IMR-90 (cell line): ENCODE data around the gene HDDC2. TPM values are rescaled to one million over a fixed set of nuclear protein-coding genes. Genes with fewer than 3 reads are reported as not detected.

Experiments
- ATAC-seq: fragments of 200-7000 bp; cut with Tn5 transposase; 2 replicates; pipeline ENCODE4 v1.9.1; 2020; ENCODE audit warnings: low read depth, mild to moderate bottlenecking, moderate library complexity
- BruUV-seq: library from RNA; stranded (reverse); fragments of 400-500 nt; replicated peaks from 2 replicates; lab custom pipeline; 2021; lab: Mats Ljungman, UMichigan
- CTCF ChIA-PET: fragments of 300-600 bp; formaldehyde crosslinking; extraction: SDS; loops from one replicate; lab custom pipeline; 2021; ENCODE audit warnings: antibody characterized with exemption; lab: Yijun Ruan, JAX
- POLR2A ChIA-PET: fragments of 300-600 bp; sonication (Branson Sonifier 250); formaldehyde crosslinking; loops from one replicate; lab custom pipeline; 2022; ENCODE audit warnings: antibody characterized with exemption; ENCODE audit not compliant: unreplicated experiment; lab: Charles Lee
- DNase-seq: peaks from one replicate; pipeline ENCODE4 v3.0.0; 2013
- H2AFZ ChIP-seq: replicated peaks from 2 replicates; pipeline ENCODE3; 2013; ENCODE audit warnings: low read length, mild to moderate bottlenecking; ENCODE audit not compliant: poor library complexity
- H2AK5ac ChIP-seq: 2 replicates; pipeline ENCODE4 v1.6.1; 2013; ENCODE audit warnings: low read depth, low read length, inconsistent platforms
- H2AK9ac ChIP-seq: replicated peaks from 2 replicates; pipeline ENCODE3; 2013; ENCODE audit warnings: mild to moderate bottlenecking, low read depth, low read length, moderate library complexity; ENCODE audit not compliant: poor library complexity
- H2BK120ac ChIP-seq: 2 replicates; pipeline ENCODE4 v1.6.1; 2013; ENCODE audit warnings: low read depth, low read length, inconsistent platforms
- H2BK15ac ChIP-seq: 3 replicates; pipeline ENCODE4 v1.6.1; 2013; ENCODE audit warnings: low read depth, low read length, inconsistent platforms
- H2BK20ac ChIP-seq: 2 replicates; pipeline ENCODE4 v1.6.1; 2013; ENCODE audit warnings: low read depth, mild to moderate bottlenecking, inconsistent platforms, low read length, moderate library complexity
- H2BK5ac ChIP-seq: 2 replicates; pipeline ENCODE4 v1.6.1; 2013; ENCODE audit warnings: mild to moderate bottlenecking, low read depth, low read length, inconsistent platforms; ENCODE audit not compliant: poor library complexity, severe bottlenecking
- H3K14ac ChIP-seq: replicated peaks from 2 replicates; pipeline ENCODE4 v1.6.1; 2013; ENCODE audit warnings: low read depth, low read length, inconsistent platforms
- H3K18ac ChIP-seq: 2 replicates; pipeline ENCODE4 v1.6.1; 2013; ENCODE audit warnings: low read depth, low read length, control low read depth
- H3K23ac ChIP-seq: 2 replicates; pipeline ENCODE4 v1.6.1; 2013; ENCODE audit warnings: low read depth, low read length, inconsistent platforms
- H3K27ac ChIP-seq: 2 replicates; pipeline ENCODE4 v1.5.1; 2013; ENCODE audit warnings: mild to moderate bottlenecking, control low read depth, low read length; ENCODE audit not compliant: insufficient read depth
- H3K27me3 ChIP-seq: 2 replicates; pipeline ENCODE4 v1.6.1; 2013; ENCODE audit warnings: low read length; ENCODE audit not compliant: control insufficient read depth, insufficient read depth
- H3K36me3 ChIP-seq: 2 replicates; pipeline ENCODE4 v1.6.1; 2013; ENCODE audit warnings: low read length, mixed read lengths; ENCODE audit not compliant: control insufficient read depth, insufficient read depth
- H3K4ac ChIP-seq: 2 replicates; pipeline ENCODE4 v1.6.1; 2013; ENCODE audit warnings: low read depth, low read length, inconsistent platforms
- H3K4me1 ChIP-seq: 2 replicates; pipeline ENCODE4 v1.6.1; 2013; ENCODE audit warnings: low read length, mixed read lengths; ENCODE audit not compliant: control insufficient read depth, insufficient read depth
- H3K4me2 ChIP-seq: 2 replicates; pipeline ENCODE4 v1.6.1; 2013; ENCODE audit warnings: low read depth, mild to moderate bottlenecking, control low read depth, low read length, moderate library complexity
- H3K4me3 ChIP-seq: 2 replicates; pipeline ENCODE4 v1.5.1; 2013; ENCODE audit warnings: low read depth, mild to moderate bottlenecking, control low read depth, low read length, moderate library complexity; ENCODE audit not compliant: insufficient read depth
- H3K56ac ChIP-seq: 2 replicates; pipeline ENCODE4 v1.6.1; 2013; ENCODE audit warnings: low read length, inconsistent platforms; ENCODE audit not compliant: insufficient read depth; ENCODE audit errors: extremely low read depth
- H3K79me1 ChIP-seq, 2 experiments: 2 replicates each; pipeline ENCODE4 v1.6.1; 2013; ENCODE audit warnings: low read length in 2 of 2, inconsistent platforms in 1 of 2, low read depth in 1 of 2
- H3K9ac ChIP-seq: 2 replicates; pipeline ENCODE4 v1.6.1; 2013; ENCODE audit warnings: low read depth, low read length, control low read depth
- H3K9me1 ChIP-seq: 2 replicates; pipeline ENCODE4 v1.6.1; 2013; ENCODE audit warnings: low read length, inconsistent platforms; ENCODE audit not compliant: insufficient read depth
- H3K9me3 ChIP-seq: 2 replicates; pipeline ENCODE4 v1.6.1; 2013; ENCODE audit warnings: low read length; ENCODE audit not compliant: control insufficient read depth, insufficient read depth
- H4K20me1 ChIP-seq: 2 replicates; pipeline ENCODE4 v1.6.1; 2013; ENCODE audit warnings: low read length, inconsistent platforms; ENCODE audit not compliant: insufficient read depth
- H4K5ac ChIP-seq: 2 replicates; pipeline ENCODE4 v1.6.1; 2013; ENCODE audit warnings: mild to moderate bottlenecking, low read depth, low read length, control low read depth
- H4K8ac ChIP-seq, 2 experiments: 2 replicates each; pipeline ENCODE4 v1.6.1; 2013; ENCODE audit warnings: low read depth in 2 of 2, low read length in 2 of 2, control low read depth in 1 of 2, inconsistent platforms in 1 of 2
- H4K91ac ChIP-seq: 2 replicates; pipeline ENCODE4 v1.6.1; 2013; ENCODE audit warnings: low read depth, low read length, inconsistent platforms; ENCODE audit not compliant: insufficient read depth
- BHLHE40 ChIP-seq: fragments of 150-350 bp; IDR thresholded peaks from 2 replicates; pipeline ENCODE4 v1.6.1; 2016; ENCODE audit warnings: mild to moderate bottlenecking, low read depth, low read length
- CEBPB ChIP-seq: IDR thresholded peaks from 2 replicates; pipeline ENCODE4 v1.6.1; 2012; ENCODE audit warnings: low read depth, low read length, improper control_type of control experiment
- CHD1 ChIP-seq: IDR thresholded peaks from 2 replicates; pipeline ENCODE4 v1.6.1; 2012; ENCODE audit warnings: low read depth, low read length, improper control_type of control experiment
- CTCF ChIP-seq: conservative IDR thresholded peaks from 2 replicates; pipeline ENCODE4 v1.5.1; 2012; ENCODE audit warnings: mild to moderate bottlenecking, low read depth, low read length, improper control_type of control experiment
- ELK1 ChIP-seq: fragments of 150-350 bp; IDR thresholded peaks from 2 replicates; pipeline ENCODE4 v1.6.1; 2016; ENCODE audit warnings: low read depth, mild to moderate bottlenecking, low read length, moderate library complexity, borderline replicate concordance
- FOS ChIP-seq: fragments of 150-350 bp; IDR thresholded peaks from 2 replicates; pipeline ENCODE4 v1.6.1; 2016; ENCODE audit warnings: low read depth, low read length
- MAFK ChIP-seq: IDR thresholded peaks from 2 replicates; pipeline ENCODE4 v1.6.1; 2012; ENCODE audit warnings: low read depth, low read length, improper control_type of control experiment
- MAZ ChIP-seq: IDR thresholded peaks from 2 replicates; pipeline ENCODE4 v1.6.1; 2012; ENCODE audit warnings: low read depth, mild to moderate bottlenecking, low read length, improper control_type of control experiment, moderate library complexity, borderline replicate concordance
- MXI1 ChIP-seq: IDR thresholded peaks from 2 replicates; pipeline ENCODE4 v1.6.1; 2012; ENCODE audit warnings: low read depth, mild to moderate bottlenecking, low read length, moderate library complexity, borderline replicate concordance
- NFE2L2 ChIP-seq: fragments of 150-350 bp; IDR thresholded peaks from 2 replicates; pipeline ENCODE4 v1.6.1; 2016; ENCODE audit warnings: low read depth, mild to moderate bottlenecking, low read length
- POLR2A ChIP-seq: IDR thresholded peaks from 2 replicates; pipeline ENCODE4 v1.6.1; 2012; ENCODE audit warnings: mild to moderate bottlenecking, low read depth, low read length
- RAD21 ChIP-seq: IDR thresholded peaks from 2 replicates; pipeline ENCODE4 v1.6.1; 2012; ENCODE audit warnings: low read length, improper control_type of control experiment
- RCOR1 ChIP-seq: IDR thresholded peaks from 2 replicates; pipeline ENCODE4 v1.6.1; 2012; ENCODE audit warnings: mild to moderate bottlenecking, low read length, improper control_type of control experiment; ENCODE audit not compliant: insufficient replicate concordance
- RFX5 ChIP-seq: IDR thresholded peaks from 2 replicates; pipeline ENCODE4 v1.8.0; 2012; ENCODE audit warnings: low read depth, mild to moderate bottlenecking, low read length, moderate library complexity
- SMC3 ChIP-seq: fragments of 150-350 bp; IDR thresholded peaks from 2 replicates; pipeline ENCODE4 v1.6.1; 2016; ENCODE audit warnings: low read depth, mild to moderate bottlenecking, antibody characterized with exemption, low read length, moderate library complexity
- USF2 ChIP-seq: fragments of 150-350 bp; IDR thresholded peaks from 2 replicates; pipeline ENCODE4 v1.6.1; 2017; ENCODE audit warnings: mild to moderate bottlenecking, antibody characterized with exemption, low read length, low read depth
- WGBS, 2 experiments: methylation state at CpG; one replicate each; pipeline versions ENCODE4 v1.1.5 to v1.1.7; 2013; ENCODE audit warnings: missing lambda C conversion rate in 2 of 2; ENCODE audit not compliant: insufficient read length in 1 of 2; ENCODE audit errors: extremely low coverage in 2 of 2; 5-methylcytosine and 5-hydroxymethylcytosine counted together
- dilution Hi-C: fragments of 300-500 bp; cut with HindIII; formaldehyde crosslinking; loops from one replicate; pipeline ENCODE4 v1.14.3; 2018; ENCODE audit warnings: low sequenced_read_pairs; ENCODE audit not compliant: unreplicated experiment
- in situ Hi-C: fragments of 300-500 bp; cut with MboI; formaldehyde crosslinking; loops from 3 replicates; pipeline ENCODE4 v1.14.3; 2019; ENCODE audit warnings: low sequenced_read_pairs, inconsistent platforms, mixed read lengths
- intact Hi-C: fragments of 100-400 bp; cut with micrococcal nuclease; formaldehyde crosslinking; loops from 2 replicates; pipeline ENCODE4 v1.10.0; 2022
- polyA plus RNA-seq, 3 experiments: library from polyadenylated mRNA; depleted of rRNA; stranded (reverse); fragments of >200 nt; gene quantifications; 2 replicates each; pipeline ENCODE4 v1.2.3, GENCODE V29; 2012; ENCODE audit warnings: low replicate concordance in 1 of 3
- total RNA-seq: library from RNA; depleted of rRNA; stranded (reverse); fragments of >200 nt; gene quantifications from 2 replicates; pipeline ENCODE4 v1.2.3, GENCODE V29; 2012

Gene HDDC2
- total and polyA plus RNA-seq, 2 of the 4 experiments (the other 2 are of a cell fraction) = 40.9 to 68.6 TPM

- intact Hi-C loops = no loop called here
- dilution Hi-C loops = no loop called here
- peaks cover 26% of the 10 kb centered on the region for H3K36me3 ChIP-seq
- no CpG with 5 or more reads among the region's 3 CpGs for WGBS, 2 experiments
- no peak overlapping the region for H2BK5ac ChIP-seq
- no peak overlapping the region for H3K14ac ChIP-seq
- peaks cover 24 to 30% of the 10 kb centered on the region in 2 experiments for H3K79me1 ChIP-seq
- no peak overlapping the region for H2BK15ac ChIP-seq
- H2AK9ac ChIP-seq = no peak overlapping the region
- no peak for ATAC-seq
- H2AFZ ChIP-seq = no peak overlapping the region
- H3K4ac ChIP-seq = no peak overlapping the region
- POLR2A ChIA-PET = no interaction called here
- BruUV-seq = no TSS peak
- no peak overlapping the region for H4K5ac ChIP-seq
- no peak overlapping the region for H3K18ac ChIP-seq
- no peaks in the 10 kb centered on the region for H3K27me3 ChIP-seq
- no peak overlapping the region for H3K56ac ChIP-seq
- H4K20me1 ChIP-seq = no peaks in the 10 kb centered on the region
- no peaks in the 10 kb centered on the region for H3K9me3 ChIP-seq
- H3K4me1 ChIP-seq = 0 out of 2 replicates have a peak, but pooled peaks cover 2% of the 10 kb centered on the region
- H3K4me2 ChIP-seq = no peak overlapping the region
- in situ Hi-C loops = no loop called here
- no peak for DNase-seq
- no peak overlapping the region for H4K8ac ChIP-seq
- no peak overlapping the region for H3K23ac ChIP-seq
- TF ChIP-seq SMC3 = no peak
- no peak for TF ChIP-seq MXI1
- TF ChIP-seq MAZ = no peak
- TF ChIP-seq MAFK = no peak
- TF ChIP-seq BHLHE40 = no peak
- TF ChIP-seq NFE2L2 = no peak
- TF ChIP-seq POLR2A = no peak
- TF ChIP-seq RFX5 = no peak
- no peak for TF ChIP-seq RCOR1
- no peak for TF ChIP-seq CTCF
- no peak for TF ChIP-seq CHD1
- no peak for TF ChIP-seq FOS
- TF ChIP-seq RAD21 = no peak
- no peak for TF ChIP-seq ELK1
- no peak for TF ChIP-seq CEBPB
- no peak for TF ChIP-seq USF2
- H2BK20ac ChIP-seq = no peak overlapping the region
- no peak overlapping the region for H2BK120ac ChIP-seq
- no peak overlapping the region for H4K91ac ChIP-seq
- no peak overlapping the region for H2AK5ac ChIP-seq
- no peak overlapping the region for H3K9ac ChIP-seq
- no peak overlapping the region for H3K27ac ChIP-seq
- no peak overlapping the region for H3K4me3 ChIP-seq
- H3K9me1 ChIP-seq = peaks cover 4% of the 10 kb centered on the region; the same call in 1 of the 2 replicates
- CTCF ChIA-PET = no interaction called here
Measured at GRCh38 chr6:125294925-125295324, 6.8 kb downstream of the HDDC2 start.
